Naive B cell (primary cell): Measurements from ENCODE around the gene PLCXD1. TPM values are rescaled to one million over a fixed set of nuclear protein-coding genes. Genes with fewer than 3 reads are reported as not detected.
A peak's percentile ranks its signal among the peaks of the same experiment; 100 is the strongest.
"Not testable (repeated sequence)": the region's sequence is repeated elsewhere in the genome, so short reads cannot be mapped to it uniquely, and the experiment has no call there.

Experiments
- ATAC-seq, 2 donors: fragments of 150-1000 bp; cut with Tn5 transposase; 2 replicates each; pipeline ENCODE4 v1.10.0; 2021; ENCODE audit warnings: low read depth in 2 of 2, mild to moderate bottlenecking in 2 of 2, moderate library complexity in 2 of 2
- DNase-seq: peaks from one replicate; pipeline ENCODE4 v3.0.0; 2022
- H3K27ac Mint-ChIP-seq, 6 donors: one replicate each; pipeline ENCODE4 v1.8.0; 2020 to 2022; ENCODE audit warnings: mild to moderate bottlenecking in 6 of 6, mixed read lengths in 6 of 6, moderate library complexity in 5 of 6, inconsistent platforms in 2 of 6
- H3K27me3 Mint-ChIP-seq, 3 donors: one replicate each; pipeline ENCODE4 v1.8.0; 2021 to 2022; ENCODE audit warnings: mixed read lengths in 3 of 3, mild to moderate bottlenecking in 1 of 3
- H3K36me3 Mint-ChIP-seq, 2 donors: one replicate each; pipeline ENCODE4 v1.8.0; 2020 to 2022; ENCODE audit warnings: mixed read lengths in 2 of 2, inconsistent platforms in 1 of 2, mild to moderate bottlenecking in 1 of 2
- H3K4me1 Mint-ChIP-seq, 3 donors: one replicate each; pipeline ENCODE4 v1.8.0; 2020 to 2022; ENCODE audit warnings: mixed read lengths in 3 of 3, inconsistent platforms in 1 of 3, mild to moderate bottlenecking in 1 of 3, moderate library complexity in 1 of 3
- H3K4me3 Mint-ChIP-seq, 8 donors: one replicate each; pipeline ENCODE4 v1.8.0; 2020 to 2022; ENCODE audit warnings: mild to moderate bottlenecking in 8 of 8, mixed read lengths in 8 of 8, moderate library complexity in 8 of 8, inconsistent platforms in 2 of 8
- H3K9me3 Mint-ChIP-seq, 7 donors: one replicate each; pipeline ENCODE4 v1.8.0; 2020 to 2022; ENCODE audit warnings: mixed read lengths in 7 of 7, mild to moderate bottlenecking in 5 of 7, inconsistent platforms in 2 of 7, moderate library complexity in 1 of 7
- polyA plus RNA-seq, 6 donors: library from polyadenylated mRNA; unstranded; fragments of 300-500 nt; fragmentation: Illumina TruSeq; gene quantifications; one replicate each; pipeline ENCODE4 v1.2.3, GENCODE V29; 2021; ENCODE audit warnings: low read depth in 6 of 6

The PLCXD1 gene
- polyA plus RNA-seq, result 1 to 10 TPM in 5 of 6 donors, not detected in 1; 2.6 to 6.5 (median 4.8) TPM

- H3K36me3 Mint-ChIP-seq, result no peaks in the 10 kb centered on the region
- H3K27me3 Mint-ChIP-seq, result peaks cover 0 to 17% (median 0%) of the 10 kb centered on the region in 3 donors
- peaks cover 2 to 28% (median 25%) of the 10 kb centered on the region in 3 donors for H3K4me1 Mint-ChIP-seq
- no peaks in the 10 kb centered on the region for H3K9me3 Mint-ChIP-seq
- no peak within 1 kb of the TSS for H3K27ac Mint-ChIP-seq
- DNase-seq (no peak), ATAC-seq (no peak)
- peak within 1 kb of the TSS in 7 of 8 donors; percentile 26 to 79 (median 59) for H3K4me3 Mint-ChIP-seq
Observed at GRCh38 chrX:281166-281999, at the start of gene PLCXD1. Gene PLCXD1 (plus strand): TSS chrX:281381. CDS start chrX:284188, 2,807 bp downstream.

- H3K9me3 Mint-ChIP-seq, H3K4me1 Mint-ChIP-seq, DNase-seq, H3K4me3 Mint-ChIP-seq, H3K27me3 Mint-ChIP-seq, H3K27ac Mint-ChIP-seq, H3K36me3 Mint-ChIP-seq: not testable (repeated sequence)
- peak; percentile 90 to 91 for ATAC-seq
Observed at GRCh38 chrX:231637-232277, 49.4 kb upstream of the PLCXD1 start.

GRCh38 chrX:232278-232655, 48.9 kb upstream of the PLCXD1 start:
- H3K9me3 Mint-ChIP-seq, DNase-seq, H3K27ac Mint-ChIP-seq, H3K27me3 Mint-ChIP-seq, H3K4me1 Mint-ChIP-seq, H3K36me3 Mint-ChIP-seq: not testable (repeated sequence)
- peak overlapping the region in 1 of 8 donors; percentile 58 for H3K4me3 Mint-ChIP-seq
- peak; percentile 11 to 16 for ATAC-seq

GRCh38 chrX:236201-236600, 45.0 kb upstream of the PLCXD1 start:
- H3K4me1 Mint-ChIP-seq, H3K36me3 Mint-ChIP-seq, ATAC-seq, H3K27ac Mint-ChIP-seq, DNase-seq, H3K4me3 Mint-ChIP-seq, H3K27me3 Mint-ChIP-seq, H3K9me3 Mint-ChIP-seq: not testable (repeated sequence)

DNA sequence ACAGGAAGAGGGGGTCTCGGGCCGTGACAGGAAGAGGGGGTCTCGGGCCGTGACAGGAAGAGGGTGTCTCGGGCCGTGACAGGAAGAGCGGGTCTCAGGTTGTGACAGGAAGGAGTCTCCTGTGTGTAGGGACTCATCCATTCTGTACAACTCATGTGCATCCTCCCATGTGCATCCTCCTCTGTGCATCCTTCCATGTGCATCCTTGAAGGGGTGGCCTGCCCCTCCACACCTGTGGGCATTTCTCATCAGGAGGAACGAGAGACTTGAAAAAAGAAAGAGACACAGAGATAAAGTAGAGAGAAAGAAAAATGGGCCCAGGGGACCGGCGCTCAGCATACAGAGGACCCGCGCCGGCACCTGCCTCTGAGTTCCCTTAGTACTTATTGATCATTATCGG, 30.2 kb upstream of the PLCXD1 start:
- H3K4me3 Mint-ChIP-seq, result peak overlapping the region in 7 of 8 donors; percentile 50 to 85 (median 76)
- H3K27ac Mint-ChIP-seq, result peak overlapping the region; percentile 70 to 94 (median 90)
- peaks cover 7 to 30% (median 14%) of the 10 kb centered on the region in 3 donors for H3K4me1 Mint-ChIP-seq
- H3K9me3 Mint-ChIP-seq, result peaks cover 0 to 18% (median 12%) of the 10 kb centered on the region in 7 donors
- ATAC-seq (peak; percentile 42 to 51), DNase-seq (no peak)
- no peaks in the 10 kb centered on the region for H3K27me3 Mint-ChIP-seq
- H3K36me3 Mint-ChIP-seq, result peaks cover 0 to 12% of the 10 kb centered on the region in 2 donors

GRCh38 chrX:251396-252243, 29.6 kb upstream of the PLCXD1 start:
- peak overlapping the region in 5 of 6 donors; percentile 13 to 94 (median 93) for H3K27ac Mint-ChIP-seq
- DNase-seq, H3K27me3 Mint-ChIP-seq, ATAC-seq: not testable (repeated sequence)
- peaks cover 0 to 12% of the 10 kb centered on the region in 2 donors for H3K36me3 Mint-ChIP-seq
- peak overlapping the region in 7 of 8 donors; percentile 50 to 85 (median 76) for H3K4me3 Mint-ChIP-seq
- H3K4me1 Mint-ChIP-seq, result peaks cover 7 to 30% (median 14%) of the 10 kb centered on the region in 3 donors
- peaks cover 0 to 18% (median 12%) of the 10 kb centered on the region in 7 donors for H3K9me3 Mint-ChIP-seq

- no peak for ATAC-seq
- Mint-ChIP-seq H3K4me3 (peak overlapping the region in 4 of 8 donors; percentile 13 to 29 (median 18)), H3K4me1 (peaks cover 7 to 30% (median 14%) of the 10 kb centered on the region in 3 donors), H3K27me3 (no peaks in the 10 kb centered on the region), H3K27ac (peak overlapping the region in 4 of 6 donors; percentile 13 to 78 (median 55)), H3K36me3 (peaks cover 0 to 12% of the 10 kb centered on the region in 2 donors), H3K9me3 (peaks cover 0 to 18% (median 12%) of the 10 kb centered on the region in 7 donors)
- DNase-seq, result no peak
Observed at GRCh38 chrX:252244-252956, 28.8 kb upstream of the PLCXD1 start.

GRCh38 chrX:252957-253291, 28.3 kb upstream of the PLCXD1 start:
- H3K36me3 Mint-ChIP-seq, result peaks cover 0 to 12% of the 10 kb centered on the region in 2 donors
- peak overlapping the region in 1 of 6 donors; percentile 78 for H3K27ac Mint-ChIP-seq
- H3K9me3 Mint-ChIP-seq, result peaks cover 0 to 18% (median 12%) of the 10 kb centered on the region in 7 donors
- H3K27me3 Mint-ChIP-seq, result no peaks in the 10 kb centered on the region
- DNase-seq, result no peak
- peak overlapping the region in 2 of 8 donors; percentile 17 to 47 for H3K4me3 Mint-ChIP-seq
- no peak for ATAC-seq
- peaks cover 7 to 30% (median 14%) of the 10 kb centered on the region in 3 donors for H3K4me1 Mint-ChIP-seq

GRCh38 chrX:253451-254297, 27.5 kb upstream of the PLCXD1 start:
- H3K9me3 Mint-ChIP-seq, result peaks cover 0 to 18% (median 12%) of the 10 kb centered on the region in 7 donors
- no peak for ATAC-seq
- H3K36me3 Mint-ChIP-seq, result peaks cover 0 to 12% of the 10 kb centered on the region in 2 donors
- H3K4me3 Mint-ChIP-seq, result no peak overlapping the region
- no peaks in the 10 kb centered on the region for H3K27me3 Mint-ChIP-seq
- no peak for DNase-seq
- peaks cover 7 to 30% (median 14%) of the 10 kb centered on the region in 3 donors for H3K4me1 Mint-ChIP-seq
- peak overlapping the region in 1 of 6 donors; percentile 47 for H3K27ac Mint-ChIP-seq

DNA sequence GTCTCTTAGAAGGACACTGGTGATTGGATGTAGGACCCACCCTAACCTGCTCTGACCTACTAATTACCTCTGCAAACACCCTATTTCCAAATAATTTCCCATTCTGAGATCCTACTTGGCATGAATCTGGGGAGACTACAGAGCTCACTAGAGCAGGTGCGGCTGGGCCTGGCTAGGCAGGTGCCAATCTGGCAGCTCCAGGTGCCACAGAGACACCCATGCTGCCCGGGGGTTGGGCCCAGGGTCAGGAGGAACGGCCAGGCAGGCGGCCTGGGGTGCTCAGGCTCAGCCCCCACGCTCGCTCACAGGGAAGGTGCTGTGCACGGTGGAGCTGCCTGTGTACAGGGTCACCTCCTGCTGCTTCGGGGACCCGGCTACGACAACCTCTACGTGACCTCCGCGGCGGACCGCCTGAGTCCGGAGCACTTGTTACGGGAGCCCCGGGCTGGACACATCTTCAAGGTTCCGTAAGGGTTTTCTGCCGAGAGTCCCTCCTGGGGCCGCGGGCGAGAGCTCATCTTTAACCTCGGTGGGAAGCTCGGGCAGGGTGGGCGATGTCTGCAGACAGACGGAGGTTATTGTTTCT, 26.5 kb upstream of the PLCXD1 start:
- Mint-ChIP-seq H3K27ac (no peak overlapping the region), H3K9me3 (peaks cover 0 to 18% (median 12%) of the 10 kb centered on the region in 7 donors), H3K4me3 (no peak overlapping the region), H3K36me3 (peaks cover 0 to 12% of the 10 kb centered on the region in 2 donors), H3K27me3 (no peaks in the 10 kb centered on the region), H3K4me1 (peaks cover 7 to 30% (median 14%) of the 10 kb centered on the region in 3 donors)
- ATAC-seq (no peak), DNase-seq (no peak)

DNA sequence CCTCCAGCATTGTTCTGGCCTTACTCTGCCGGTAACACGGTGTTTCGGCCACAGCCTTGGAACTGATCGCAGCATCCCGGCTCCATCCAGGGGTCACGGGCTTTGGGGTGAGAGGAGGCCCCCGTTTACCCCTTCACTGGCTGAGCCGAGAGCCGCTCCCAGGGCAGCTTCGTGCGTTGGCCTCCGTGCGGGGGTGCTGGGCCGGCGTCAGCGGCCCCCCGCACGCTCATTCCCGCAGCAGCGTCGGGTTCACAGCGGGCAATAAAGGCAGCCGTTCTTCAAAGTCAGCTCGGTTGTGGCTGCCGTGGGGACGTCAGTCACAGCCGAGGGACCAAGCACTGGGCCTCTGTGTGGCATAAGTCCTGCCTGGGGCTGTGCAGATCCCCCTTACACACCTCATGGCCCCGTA, 25.3 kb upstream of the PLCXD1 start:
- no peak overlapping the region for H3K4me3 Mint-ChIP-seq
- H3K4me1 Mint-ChIP-seq, result peaks cover 6 to 27% (median 13%) of the 10 kb centered on the region in 3 donors
- ATAC-seq, result no peak

More for the DNA sequence above, 25.3 kb upstream of the PLCXD1 start:
- no peak for DNase-seq
- Mint-ChIP-seq H3K36me3 (peaks cover 0 to 12% of the 10 kb centered on the region in 2 donors), H3K9me3 (peaks cover 0 to 16% (median 12%) of the 10 kb centered on the region in 7 donors), H3K27me3 (no peaks in the 10 kb centered on the region), H3K27ac (no peak overlapping the region)
